K562 (cell line): ENCODE results near the gene OOSP4A. TPM values are rescaled to one million over a fixed set of nuclear protein-coding genes. Genes with fewer than 3 reads are reported as not detected.

Source experiments
- AFF1 ChIP-seq, 2 experiments: fragments of 450-650 bp; IDR thresholded peaks; 2 replicates each; pipeline ENCODE4 v1.6.1; 2018; ENCODE audit warnings: mild to moderate bottlenecking in 2 of 2, low read depth in 1 of 2; ENCODE audit not compliant: partially characterized antibody in 2 of 2
- CLOCK ChIP-seq: fragments of 250-450 bp; sonication (Bioruptor Pico); IDR thresholded peaks from 2 replicates; pipeline ENCODE4 v1.4.0; 2020; ENCODE audit warnings: mild to moderate bottlenecking, moderate library complexity, borderline replicate concordance
- E2F5 ChIP-seq: sonication (generic); formaldehyde crosslinking; IDR thresholded peaks from 2 replicates; pipeline ENCODE4 v1.8.0; 2022; ENCODE audit warnings: mild to moderate bottlenecking, missing genetic modification reagents
- FOXJ2 ChIP-seq: fragments of 200-800 bp; sonication (Bioruptor generic); IDR thresholded peaks from 2 replicates; pipeline ENCODE4 v1.6.1; 2016; ENCODE audit warnings: missing genetic modification characterization, missing compliant biosample characterization
- FOXK2 ChIP-seq, 2 experiments: fragments of 450-650 bp; IDR thresholded peaks in 1 of 2; conservative IDR thresholded peaks in 1 of 2; 2 replicates each; pipeline ENCODE4 v1.6.1; 2016; ENCODE audit warnings: low read depth in 2 of 2, mild to moderate bottlenecking in 1 of 2
- HBP1 ChIP-seq: fragments of 450-650 bp; formaldehyde crosslinking; IDR thresholded peaks from 2 replicates; pipeline ENCODE4 v1.4.0; 2022; ENCODE audit warnings: missing genetic modification characterization
- HDAC2 ChIP-seq: fragments of 450-650 bp; IDR thresholded peaks from 2 replicates; pipeline ENCODE4 v1.6.1; 2016; ENCODE audit warnings: mild to moderate bottlenecking
- L3MBTL2 ChIP-seq: fragments of 450-650 bp; IDR thresholded peaks from 2 replicates; pipeline ENCODE4 v1.6.1; 2016; ENCODE audit warnings: mild to moderate bottlenecking, moderate library complexity
- MNT ChIP-seq, 2 experiments: fragments of 450-650 bp; conservative IDR thresholded peaks; 2 replicates each; pipeline ENCODE4 v1.6.1; 2017; ENCODE audit warnings: mild to moderate bottlenecking in 2 of 2, moderate library complexity in 2 of 2
- NONO ChIP-seq, 2 experiments: fragments of 200-400 bp in 1 of 2; fragments of 450-650 bp in 1 of 2; formaldehyde crosslinking in 1 of 2; IDR thresholded peaks; 2 replicates each; pipeline ENCODE4 v1.6.1; 2017; ENCODE audit warnings: low read depth in 2 of 2, mild to moderate bottlenecking in 2 of 2, moderate library complexity in 2 of 2, low read length in 1 of 2
- POLR3A ChIP-seq: IDR thresholded peaks from 2 replicates; pipeline ENCODE4 v1.6.1; 2011; ENCODE audit warnings: borderline replicate concordance, mild to moderate bottlenecking, moderate library complexity; ENCODE audit not compliant: insufficient read length, insufficient read depth; ENCODE audit errors: extremely low read depth
- SIN3B ChIP-seq: fragments of 450-650 bp; IDR thresholded peaks from 2 replicates; pipeline ENCODE4 v1.6.1; 2017; ENCODE audit warnings: low read depth, mild to moderate bottlenecking, moderate library complexity
- SOX6 ChIP-seq: fragments of 450-650 bp; IDR thresholded peaks from 2 replicates; pipeline ENCODE4 v1.6.1; 2014; ENCODE audit warnings: mild to moderate bottlenecking
- TCF7 ChIP-seq: sonication (generic); IDR thresholded peaks from 2 replicates; pipeline ENCODE4 v1.6.1; 2016; ENCODE audit warnings: antibody characterized with exemption, borderline replicate concordance
- polyA plus RNA-seq, 8 experiments: library from polyadenylated mRNA; depleted of rRNA in 4 of 8; stranded (reverse) in 5 of 8; unstranded in 3 of 8; fragments of >200 nt; fragmentation: Nextera tagmentation in 2 of 8; fragmentation: Illumina TruSeq in 1 of 8; extraction: Ambion mirVana in 2 of 8; extraction: Trizol in 1 of 8; gene quantifications; 2 replicates each; pipeline versions ENCODE4 v1.2.1 to v1.2.3, GENCODE V29; 2011 to 2014; ENCODE audit warnings: inconsistent platforms in 1 of 8, missing spikeins in 1 of 8
- total RNA-seq, 7 experiments: library from RNA; depleted of rRNA in 6 of 7; stranded (reverse); fragments of >200 nt in 6 of 7; fragmentation: Illumina TruSeq in 2 of 7; extraction: Trizol in 2 of 7; gene quantifications; 2 replicates each; pipeline versions ENCODE4 v1.2.1 to v1.2.3, GENCODE V29; 2011 to 2021; ENCODE audit warnings: low replicate concordance in 1 of 7

Gene OOSP4A
- total and polyA plus RNA-seq, 9 of the 15 experiments (the other 6 are each of a cell fraction or from before 2014, with no cell fraction given): 0.40 to 2.4 (median 0.74) TPM; not detected in 2

- TF ChIP-seq TCF7 (peak; percentile 85; the same call in 1 of the 2 replicates), FOXJ2 (tag) (peak; percentile 97), FOXK2 (conservative IDR thresholded peaks at IDR 0.05 in 1 of 2, IDR thresholded peaks at IDR 0.05 in 1 of 2; ENCODE audit: low read depth in 2 of 2) (peak; percentile 79 to 80; a peak in 2 of 4 replicates), NONO (IDR thresholded peaks at IDR 0.05; ENCODE audit: low read depth in 2 of 2, low read length in 1 of 2) (peak in 1 of 2 experiments; percentile 91; a peak in 2 of 4 replicates), POLR3A (no peak), AFF1 (IDR thresholded peaks at IDR 0.05; ENCODE audit: low read depth in 1 of 2, partially characterized antibody in 2 of 2) (peak; percentile 76 to 99), CLOCK (CRISPR knock-in tag) (no peak), MNT (conservative IDR thresholded peaks at IDR 0.05) (peak; percentile 30 to 67), SIN3B (no peak), SOX6 (peak; percentile 99), E2F5 (CRISPR knock-in tag) (0 out of 2 replicates have a peak, but pooled peaks have one; percentile 48), L3MBTL2 (peak; percentile 71), HDAC2 (peak; percentile 88; the same call in 1 of the 2 replicates), HBP1 (CRISPR knock-in tag) (no peak)
These were observed 3.1 kb upstream of the OOSP4A start (continued) for GRCh38 chr11:59960502-59961381.
